PC-3 (cell line): ENCODE data around the gene ME1. TPM values are rescaled to one million over a fixed set of nuclear protein-coding genes. Genes with fewer than 3 reads are reported as not detected.

Source experiments
- ATAC-seq: fragments of 200-7000 bp; cut with Tn5 transposase; 2 replicates; pipeline ENCODE4 v1.9.1; 2020; ENCODE audit warnings: mild to moderate bottlenecking, moderate library complexity
- BruUV-seq: library from RNA; stranded (reverse); fragments of 400-500 nt; replicated peaks from 2 replicates; lab custom pipeline; 2021; lab: Mats Ljungman, UMichigan
- CTCF ChIA-PET: fragments of 300-600 bp; sonication (Branson Sonifier 250); formaldehyde crosslinking; loops from one replicate; lab custom pipeline; 2022; ENCODE audit warnings: antibody characterized with exemption; lab: Charles Lee
- POLR2A ChIA-PET: fragments of 300-600 bp; sonication (Branson Sonifier 250); formaldehyde crosslinking; loops from one replicate; lab custom pipeline; 2022; ENCODE audit warnings: antibody characterized with exemption; ENCODE audit not compliant: unreplicated experiment; lab: Charles Lee
- DNase-seq: peaks from one replicate; pipeline ENCODE4 v3.0.0-alpha.2; 2015
- H2AFZ ChIP-seq: fragments of 300-600 bp; sonication (generic); 2 replicates; pipeline ENCODE4 v1.6.0; 2016; ENCODE audit warnings: antibody characterized with exemption, low read length
- H3F3A ChIP-seq: fragments of 300-600 bp; sonication (generic); one replicate; pipeline ENCODE4 v1.6.0; 2017; ENCODE audit warnings: antibody characterized with exemption, low read length, control low read depth, mild to moderate bottlenecking; ENCODE audit not compliant: unreplicated experiment
- H3K27ac ChIP-seq: fragments of 300-600 bp; sonication (generic); 2 replicates; pipeline ENCODE4 v1.5.1; 2016; ENCODE audit warnings: mild to moderate bottlenecking, low read length
- H3K27me3 ChIP-seq: fragments of 300-600 bp; sonication (generic); 2 replicates; pipeline ENCODE4 v1.6.1; 2016; ENCODE audit warnings: low read length, mixed read lengths
- H3K36me3 ChIP-seq: fragments of 300-600 bp; sonication (generic); 2 replicates; pipeline ENCODE4 v1.6.1; 2016; ENCODE audit warnings: low read depth, mixed run types, low read length, mixed read lengths
- H3K4me1 ChIP-seq: fragments of 300-600 bp; sonication (generic); 2 replicates; pipeline ENCODE4 v1.5.1; 2016; ENCODE audit warnings: low read length; ENCODE audit not compliant: insufficient read depth
- H3K4me2 ChIP-seq: fragments of 300-600 bp; sonication (generic); 2 replicates; pipeline ENCODE4 v1.6.0; 2016; ENCODE audit warnings: low read length
- H3K4me3 ChIP-seq: fragments of 300-600 bp; sonication (generic); 2 replicates; pipeline ENCODE4 v1.5.1; 2016; ENCODE audit warnings: mild to moderate bottlenecking, low read length, mixed read lengths
- H3K79me2 ChIP-seq: fragments of 300-600 bp; sonication (generic); 2 replicates; pipeline ENCODE4 v1.6.1; 2017; ENCODE audit warnings: low read length, mixed read lengths
- H3K9ac ChIP-seq: fragments of 300-600 bp; sonication (generic); 2 replicates; pipeline ENCODE4 v1.6.0; 2016; ENCODE audit warnings: mild to moderate bottlenecking, low read length
- H3K9me2 ChIP-seq: fragments of 300-600 bp; sonication (generic); replicated peaks from 2 replicates; pipeline ENCODE4 v1.6.1; 2016; ENCODE audit warnings: mixed run types, low read length, mixed read lengths
- H3K9me3 ChIP-seq: fragments of 300-600 bp; sonication (generic); 2 replicates; pipeline ENCODE4 v1.6.1; 2016; ENCODE audit warnings: low read length, mixed read lengths
- H4K20me1 ChIP-seq: fragments of 300-600 bp; sonication (generic); 2 replicates; pipeline ENCODE4 v1.6.1; 2016; ENCODE audit warnings: low read length, mixed read lengths
- CTCF ChIP-seq: fragments of 300-600 bp; sonication (generic); conservative IDR thresholded peaks from 2 replicates; pipeline ENCODE4 v1.5.1; 2017; ENCODE audit warnings: antibody characterized with exemption, low read depth, mild to moderate bottlenecking, low read length
- EZH2 ChIP-seq: fragments of 300-600 bp; sonication (generic); IDR thresholded peaks from one replicate; pipeline ENCODE4 v1.6.1; 2017; ENCODE audit warnings: antibody characterized with exemption, mild to moderate bottlenecking, low read length; ENCODE audit not compliant: unreplicated experiment
- EZH2phosphoT487 ChIP-seq: fragments of 300-600 bp; sonication (generic); IDR thresholded peaks from 2 replicates; pipeline ENCODE4 v1.6.1; 2018; ENCODE audit warnings: mild to moderate bottlenecking, antibody characterized with exemption, low read length, borderline replicate concordance
- intact Hi-C: fragments of 100-400 bp; cut with micrococcal nuclease; formaldehyde crosslinking; loops from 2 replicates; pipeline ENCODE4 v1.9.0; 2023
- total RNA-seq: library from RNA; depleted of rRNA; stranded (reverse); fragments of >200 nt; gene quantifications from 2 replicates; pipeline ENCODE4 v1.2.3, GENCODE V29; 2014

The ME1 gene
- total RNA-seq, 1 experiment from 2014 or later, result 22.3 TPM

GRCh38 chr6:83417880-83418663, 12.8 kb downstream of the ME1 start:
- Histone ChIP-seq H3K9me3 (no peaks in the 10 kb centered on the region), H3K9ac (no peak overlapping the region), H2AFZ (no peak overlapping the region), H3K4me3 (no peak overlapping the region), H3K4me1 (no peaks in the 10 kb centered on the region), H3K36me3 (peaks cover 12% of the 10 kb centered on the region; the same call in 1 of the 2 replicates), H3K27me3 (no peaks in the 10 kb centered on the region), H3K9me2 (no peaks in the 10 kb centered on the region), H3F3A (no peaks in the 10 kb centered on the region), H3K4me2 (no peak overlapping the region), H4K20me1 (0 out of 2 replicates have a peak, but pooled peaks cover 4% of the 10 kb centered on the region), H3K27ac (no peak overlapping the region), H3K79me2 (peaks cover 73% of the 10 kb centered on the region)
- no TSS peak for BruUV-seq
- intact Hi-C loops, result loop anchor here (1.0 kb wide), 2 partner anchors 97 to 196 kb away; no protein-coding TSS in a partner anchor
- ChIA-PET POLR2A (interaction anchor here (0.6 kb wide), 1 partner anchor 36 kb away, joined by 3 read pairs; no protein-coding TSS in a partner anchor), CTCF (interaction anchor here (0.5 to 2.1 kb wide), 2 partner anchors 59 to 96 kb away, joined by 6 to 19 read pairs; partner anchors contain the start of gene PRSS35)
- ATAC-seq (peak; percentile 78), DNase-seq (peak; percentile 67)
- TF ChIP-seq CTCF (peak; percentile 71), EZH2phosphoT487 (no peak), EZH2 (no peak)

- Histone ChIP-seq H3K9me3 (no peaks in the 10 kb centered on the region), H3F3A (no peaks in the 10 kb centered on the region), H3K36me3 (peaks cover 6% of the 10 kb centered on the region; the same call in 1 of the 2 replicates), H2AFZ (no peak overlapping the region), H3K9me2 (no peaks in the 10 kb centered on the region), H4K20me1 (0 out of 2 replicates have a peak, but pooled peaks cover 4% of the 10 kb centered on the region), H3K4me3 (no peak overlapping the region), H3K9ac (no peak overlapping the region), H3K27me3 (no peaks in the 10 kb centered on the region), H3K4me2 (no peak overlapping the region), H3K4me1 (no peaks in the 10 kb centered on the region), H3K79me2 (peaks cover 55% of the 10 kb centered on the region), H3K27ac (no peak overlapping the region)
- ChIA-PET POLR2A (no interaction called here), CTCF (no interaction called here)
- DNase-seq, result no peak
- intact Hi-C loops, result no loop called here
- no peak for TF ChIP-seq EZH2
- TF ChIP-seq EZH2phosphoT487, result no peak
- no peak for TF ChIP-seq CTCF
- no peak for ATAC-seq
- BruUV-seq, result no TSS peak
These were observed 17.8 kb downstream of the ME1 start for GRCh38 chr6:83413068-83413467.

- H3K4me3 ChIP-seq, result no peak overlapping the region
- ATAC-seq, result no peak
- H3K9me2 ChIP-seq, result no peaks in the 10 kb centered on the region
- no peak for DNase-seq
- H3K27ac ChIP-seq, result no peak overlapping the region
- H3K4me1 ChIP-seq, result no peaks in the 10 kb centered on the region
- H3K79me2 ChIP-seq, result peaks cover 44% of the 10 kb centered on the region
- H4K20me1 ChIP-seq, result 0 out of 2 replicates have a peak, but pooled peaks cover 4% of the 10 kb centered on the region
- H3K9ac ChIP-seq, result no peak overlapping the region
- TF ChIP-seq EZH2phosphoT487, result no peak
- TF ChIP-seq EZH2, result no peak
- TF ChIP-seq CTCF, result no peak
- intact Hi-C loops, result no loop called here
- CTCF ChIA-PET, result interaction anchor here (0.6 kb wide), 1 partner anchor 101 kb away, joined by 3 read pairs; the partner anchor contains the start of gene PRSS35
- H3K27me3 ChIP-seq, result no peaks in the 10 kb centered on the region
- H3F3A ChIP-seq, result no peaks in the 10 kb centered on the region
- POLR2A ChIA-PET, result no interaction called here
- H3K9me3 ChIP-seq, result no peaks in the 10 kb centered on the region
- peaks cover 14% of the 10 kb centered on the region; the same call in 1 of the 2 replicates for H3K36me3 ChIP-seq
- no TSS peak for BruUV-seq
- no peak overlapping the region for H2AFZ ChIP-seq
- H3K4me2 ChIP-seq, result no peak overlapping the region
These were observed 19.1 kb downstream of the ME1 start for GRCh38 chr6:83411731-83412130.
